ENCODE measurements around the gene RGL3. TPM values are rescaled to one million over a fixed set of nuclear protein-coding genes. Genes with fewer than 3 reads are reported as not detected.

Gene RGL3
- total and polyA plus RNA-seq, 10 donors = 5.1 to 57.7 (median 23.0) TPM

DNA sequence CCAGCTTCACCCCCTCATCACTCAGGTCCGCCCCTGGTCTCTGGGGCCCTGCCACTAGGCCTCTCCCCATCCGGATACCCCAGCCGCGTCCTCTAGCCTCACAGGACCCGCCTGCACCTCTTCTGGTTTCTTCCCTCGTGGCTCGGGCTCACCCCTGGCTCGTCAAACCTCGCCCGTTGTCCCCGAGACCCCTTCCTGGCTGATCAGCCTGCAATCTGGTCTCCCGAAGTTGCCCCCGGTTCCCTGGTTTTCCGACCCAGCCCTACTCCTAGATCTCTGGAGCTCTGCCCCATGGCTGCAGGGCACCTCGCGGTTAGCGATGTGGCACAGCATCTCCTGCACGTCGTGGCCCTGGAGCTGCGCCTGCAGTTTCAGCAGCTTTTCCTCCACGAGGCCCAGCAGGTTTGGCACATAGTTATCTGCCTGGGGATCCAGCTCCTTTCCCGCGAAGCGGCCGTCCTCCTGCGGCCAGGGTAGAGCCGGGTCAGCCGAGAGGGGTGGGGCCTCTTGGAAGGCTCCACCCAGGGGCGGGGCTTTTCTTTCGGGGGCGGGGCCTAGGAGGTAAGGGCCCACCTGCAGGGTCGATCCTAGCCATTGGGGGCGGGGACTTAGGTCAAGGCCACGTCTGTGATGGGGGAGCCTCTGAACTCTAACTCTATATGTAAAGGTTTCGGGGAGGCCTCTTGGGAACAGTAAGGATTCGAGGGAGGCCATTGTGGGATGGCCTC, 2.4 kb upstream of the RGL3 start:
- Histone ChIP-seq H3K27ac (peak overlapping the region in 6 of 8 donors; percentile 67 to 86 (median 78)), H3K4me1 (peaks cover 28 to 65% (median 57%) of the 10 kb centered on the region in 6 donors)
- 8 to 15% (median 11%) methylated on average over 30 to 36 of the region's 36 CpGs for WGBS, 5 donors

GRCh38 chr19:11420429-11421370, 1.6 kb upstream of the RGL3 start:
- 3 to 4% (median 4%) methylated on average over 32 to 46 of the region's 46 CpGs for WGBS, 5 donors
- Histone ChIP-seq H3K27me3 (replicated peaks in 1 of 7) (peaks cover 0 to 79% (median 59%) of the 10 kb centered on the region in 7 donors), H3K27ac (peak overlapping the region in 7 of 8 donors; percentile 29 to 86 (median 73)), H3K9me3 (no peaks in the 10 kb centered on the region), H3K4me1 (peaks cover 28 to 65% (median 57%) of the 10 kb centered on the region in 6 donors), H3K36me3 (no peaks in the 10 kb centered on the region), H3K4me3 (peak overlapping the region; percentile 6 to 69 (median 34))
- intact Hi-C loops (cut with DNase I; ENCODE audit: low total_unique reads) = no loop called here
- peak; percentile 81 for DNase-seq
- TF ChIP-seq POLR2AphosphoS5 (IDR thresholded peaks at IDR 0.05) = peak; percentile 44 to 61 (median 57)
- TF ChIP-seq POLR2A (IDR thresholded peaks at IDR 0.05) = no peak

More for the DNA sequence above, 2.4 kb upstream of the RGL3 start:
- TF ChIP-seq POLR2A (IDR thresholded peaks at IDR 0.05) (no peak), POLR2AphosphoS5 (IDR thresholded peaks at IDR 0.05) (peak in 1 of 3 donors; percentile 17)
- DNase-seq = peak; percentile 85
- Histone ChIP-seq H3K4me3 (peak overlapping the region in 7 of 8 donors; percentile 6 to 69 (median 36)), H3K36me3 (no peaks in the 10 kb centered on the region), H3K27me3 (replicated peaks in 1 of 7) (peaks cover 0 to 78% (median 59%) of the 10 kb centered on the region in 7 donors), H3K9me3 (no peaks in the 10 kb centered on the region)
- intact Hi-C loops (cut with DNase I; ENCODE audit: low total_unique reads) = no loop called here

DNA sequence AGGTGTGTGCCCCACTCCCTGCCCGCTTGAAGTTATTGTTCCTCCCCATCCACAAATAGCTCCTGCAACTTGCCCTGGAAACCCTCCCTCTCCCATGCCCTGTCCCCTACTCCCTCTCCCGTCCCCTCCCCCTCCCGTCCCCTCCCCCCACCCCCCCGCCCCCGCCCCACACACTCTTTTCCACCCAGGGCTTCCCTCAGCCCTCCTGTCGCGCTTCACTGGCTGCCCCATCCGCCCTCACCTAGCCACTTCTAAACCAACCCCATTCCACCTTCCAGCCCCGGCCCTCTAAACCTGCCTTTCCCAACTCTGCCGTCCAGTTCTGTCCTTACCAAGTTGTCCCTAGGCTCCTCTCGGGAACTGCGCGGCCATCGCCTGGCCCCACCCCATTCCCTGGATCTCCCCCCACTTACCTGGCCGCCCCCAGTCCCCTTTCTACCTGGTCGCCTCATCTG, 993 bp downstream of the RGL3 start:
- no peak for DNase-seq
- H3K27me3 ChIP-seq (replicated peaks in 1 of 7) = peaks cover 0 to 67% (median 48%) of the 10 kb centered on the region in 7 donors
- H3K9me3 ChIP-seq = no peaks in the 10 kb centered on the region
- TF ChIP-seq POLR2AphosphoS5 (IDR thresholded peaks at IDR 0.05) = no peak
- TF ChIP-seq POLR2A (IDR thresholded peaks at IDR 0.05) = no peak
- no peak for TF ChIP-seq CTCF (IDR thresholded peaks at IDR 0.05 in 8 of 11, conservative IDR thresholded peaks at IDR 0.05 in 3 of 11)
- intact Hi-C loops (cut with DNase I; ENCODE audit: low total_unique reads) = no loop called here
- peak overlapping the region in 7 of 8 donors; percentile 19 to 71 (median 41) for H3K4me3 ChIP-seq
- peaks cover 28 to 54% (median 49%) of the 10 kb centered on the region in 6 donors for H3K4me1 ChIP-seq
- H3K36me3 ChIP-seq = no peaks in the 10 kb centered on the region
- peak overlapping the region in 3 of 8 donors; percentile 71 to 86 (median 84) for H3K27ac ChIP-seq
- WGBS, 5 donors = 4 to 13% (median 9%) methylated on average over 12 to 16 of the region's 16 CpGs

- 90 to 94% (median 93%) methylated on average over 17 of the region's 17 CpGs for WGBS, 5 donors
- peaks cover 14 to 38% (median 33%) of the 10 kb centered on the region in 6 donors for H3K4me1 ChIP-seq
- H3K27me3 ChIP-seq (replicated peaks in 1 of 7) = peaks cover 0 to 51% (median 33%) of the 10 kb centered on the region in 7 donors
- H3K9me3 ChIP-seq = no peaks in the 10 kb centered on the region
- intact Hi-C loops (cut with DNase I; ENCODE audit: low total_unique reads) = no loop called here
- DNase-seq = no peak
- TF ChIP-seq CTCF (IDR thresholded peaks at IDR 0.05 in 8 of 11, conservative IDR thresholded peaks at IDR 0.05 in 3 of 11) (no peak), POLR2AphosphoS5 (IDR thresholded peaks at IDR 0.05) (no peak), POLR2A (IDR thresholded peaks at IDR 0.05) (no peak)
- H3K4me3 ChIP-seq = no peak overlapping the region
- no peaks in the 10 kb centered on the region for H3K36me3 ChIP-seq
- H3K27ac ChIP-seq = no peak overlapping the region
Measured at GRCh38 chr19:11416346-11417052, 2.6 kb downstream of the RGL3 start.
